PC-3 (cell line): Measurements from ENCODE around the gene ZNRF2. TPM values are rescaled to one million over a fixed set of nuclear protein-coding genes. Genes with fewer than 3 reads are reported as not detected.

Source experiments
- ATAC-seq: fragments of 200-7000 bp; cut with Tn5 transposase; 2 replicates; pipeline ENCODE4 v1.9.1; 2020; ENCODE audit warnings: mild to moderate bottlenecking, moderate library complexity
- BruUV-seq: library from RNA; stranded (reverse); fragments of 400-500 nt; replicated peaks from 2 replicates; lab custom pipeline; 2021; lab: Mats Ljungman, UMichigan
- CTCF ChIA-PET: fragments of 300-600 bp; sonication (Branson Sonifier 250); formaldehyde crosslinking; loops from one replicate; lab custom pipeline; 2022; ENCODE audit warnings: antibody characterized with exemption; lab: Charles Lee
- POLR2A ChIA-PET: fragments of 300-600 bp; sonication (Branson Sonifier 250); formaldehyde crosslinking; loops from one replicate; lab custom pipeline; 2022; ENCODE audit warnings: antibody characterized with exemption; ENCODE audit not compliant: unreplicated experiment; lab: Charles Lee
- DNase-seq: peaks from one replicate; pipeline ENCODE4 v3.0.0-alpha.2; 2015
- H2AFZ ChIP-seq: fragments of 300-600 bp; sonication (generic); 2 replicates; pipeline ENCODE4 v1.6.0; 2016; ENCODE audit warnings: antibody characterized with exemption, low read length
- H3F3A ChIP-seq: fragments of 300-600 bp; sonication (generic); one replicate; pipeline ENCODE4 v1.6.0; 2017; ENCODE audit warnings: antibody characterized with exemption, low read length, control low read depth, mild to moderate bottlenecking; ENCODE audit not compliant: unreplicated experiment
- H3K27ac ChIP-seq: fragments of 300-600 bp; sonication (generic); 2 replicates; pipeline ENCODE4 v1.5.1; 2016; ENCODE audit warnings: mild to moderate bottlenecking, low read length
- H3K27me3 ChIP-seq: fragments of 300-600 bp; sonication (generic); 2 replicates; pipeline ENCODE4 v1.6.1; 2016; ENCODE audit warnings: low read length, mixed read lengths
- H3K36me3 ChIP-seq: fragments of 300-600 bp; sonication (generic); 2 replicates; pipeline ENCODE4 v1.6.1; 2016; ENCODE audit warnings: low read depth, mixed run types, low read length, mixed read lengths
- H3K4me1 ChIP-seq: fragments of 300-600 bp; sonication (generic); 2 replicates; pipeline ENCODE4 v1.5.1; 2016; ENCODE audit warnings: low read length; ENCODE audit not compliant: insufficient read depth
- H3K4me2 ChIP-seq: fragments of 300-600 bp; sonication (generic); 2 replicates; pipeline ENCODE4 v1.6.0; 2016; ENCODE audit warnings: low read length
- H3K4me3 ChIP-seq: fragments of 300-600 bp; sonication (generic); 2 replicates; pipeline ENCODE4 v1.5.1; 2016; ENCODE audit warnings: mild to moderate bottlenecking, low read length, mixed read lengths
- H3K79me2 ChIP-seq: fragments of 300-600 bp; sonication (generic); 2 replicates; pipeline ENCODE4 v1.6.1; 2017; ENCODE audit warnings: low read length, mixed read lengths
- H3K9ac ChIP-seq: fragments of 300-600 bp; sonication (generic); 2 replicates; pipeline ENCODE4 v1.6.0; 2016; ENCODE audit warnings: mild to moderate bottlenecking, low read length
- H3K9me2 ChIP-seq: fragments of 300-600 bp; sonication (generic); replicated peaks from 2 replicates; pipeline ENCODE4 v1.6.1; 2016; ENCODE audit warnings: mixed run types, low read length, mixed read lengths
- H3K9me3 ChIP-seq: fragments of 300-600 bp; sonication (generic); 2 replicates; pipeline ENCODE4 v1.6.1; 2016; ENCODE audit warnings: low read length, mixed read lengths
- H4K20me1 ChIP-seq: fragments of 300-600 bp; sonication (generic); 2 replicates; pipeline ENCODE4 v1.6.1; 2016; ENCODE audit warnings: low read length, mixed read lengths
- CTCF ChIP-seq: fragments of 300-600 bp; sonication (generic); conservative IDR thresholded peaks from 2 replicates; pipeline ENCODE4 v1.5.1; 2017; ENCODE audit warnings: antibody characterized with exemption, low read depth, mild to moderate bottlenecking, low read length
- EZH2 ChIP-seq: fragments of 300-600 bp; sonication (generic); IDR thresholded peaks from one replicate; pipeline ENCODE4 v1.6.1; 2017; ENCODE audit warnings: antibody characterized with exemption, mild to moderate bottlenecking, low read length; ENCODE audit not compliant: unreplicated experiment
- EZH2phosphoT487 ChIP-seq: fragments of 300-600 bp; sonication (generic); IDR thresholded peaks from 2 replicates; pipeline ENCODE4 v1.6.1; 2018; ENCODE audit warnings: mild to moderate bottlenecking, antibody characterized with exemption, low read length, borderline replicate concordance
- intact Hi-C: fragments of 100-400 bp; cut with micrococcal nuclease; formaldehyde crosslinking; loops from 2 replicates; pipeline ENCODE4 v1.9.0; 2023
- total RNA-seq: library from RNA; depleted of rRNA; stranded (reverse); fragments of >200 nt; gene quantifications from 2 replicates; pipeline ENCODE4 v1.2.3, GENCODE V29; 2014

The ZNRF2 gene
- total RNA-seq, 1 experiment from 2014 or later, result 13.1 TPM

GRCh38 chr7:30309302-30309701 lies 24.9 kb downstream of the ZNRF2 start:
- ATAC-seq (no peak), DNase-seq (no peak)
- BruUV-seq, result no TSS peak
- ChIA-PET POLR2A (no interaction called here), CTCF (no interaction called here)
- H3K36me3 ChIP-seq, result no peaks in the 10 kb centered on the region
- H3K4me1 ChIP-seq, result peaks cover 32% of the 10 kb centered on the region
- no peaks in the 10 kb centered on the region for H3F3A ChIP-seq
- H3K4me2 ChIP-seq, result no peak overlapping the region
- H3K9me3 ChIP-seq, result no peaks in the 10 kb centered on the region
- H3K4me3 ChIP-seq, result no peak overlapping the region
- no peak overlapping the region for H3K9ac ChIP-seq
- H3K79me2 ChIP-seq, result peaks cover 95% of the 10 kb centered on the region
- no peak overlapping the region for H2AFZ ChIP-seq
- H3K27me3 ChIP-seq, result no peaks in the 10 kb centered on the region
- H3K27ac ChIP-seq, result no peak overlapping the region
- no peaks in the 10 kb centered on the region for H3K9me2 ChIP-seq
- no peaks in the 10 kb centered on the region for H4K20me1 ChIP-seq
- intact Hi-C loops, result no loop called here
- TF ChIP-seq EZH2phosphoT487 (no peak), CTCF (no peak), EZH2 (no peak)

GRCh38 chr7:30309842-30310435 lies 25.5 kb downstream of the ZNRF2 start:
- DNase-seq (no peak), ATAC-seq (no peak)
- Histone ChIP-seq H3K9ac (no peak overlapping the region), H3K9me3 (no peaks in the 10 kb centered on the region), H3F3A (no peaks in the 10 kb centered on the region), H4K20me1 (no peaks in the 10 kb centered on the region), H3K27ac (no peak overlapping the region), H3K4me3 (no peak overlapping the region), H3K4me1 (peaks cover 32% of the 10 kb centered on the region), H3K36me3 (no peaks in the 10 kb centered on the region), H3K9me2 (no peaks in the 10 kb centered on the region), H2AFZ (no peak overlapping the region), H3K4me2 (no peak overlapping the region), H3K27me3 (no peaks in the 10 kb centered on the region), H3K79me2 (peaks cover 94% of the 10 kb centered on the region)
- TF ChIP-seq CTCF (no peak), EZH2 (no peak), EZH2phosphoT487 (no peak)
- ChIA-PET POLR2A (no interaction called here), CTCF (no interaction called here)
- intact Hi-C loops, result no loop called here
- no TSS peak for BruUV-seq

GRCh38 chr7:30310674-30311362 lies 26.4 kb downstream of the ZNRF2 start:
- Histone ChIP-seq H3K27me3 (no peaks in the 10 kb centered on the region), H2AFZ (no peak overlapping the region), H3K27ac (no peak overlapping the region), H3K4me1 (peaks cover 33% of the 10 kb centered on the region), H3K9ac (no peak overlapping the region), H3K9me2 (no peaks in the 10 kb centered on the region), H3K9me3 (no peaks in the 10 kb centered on the region), H3K4me2 (no peak overlapping the region), H3K36me3 (no peaks in the 10 kb centered on the region), H4K20me1 (no peaks in the 10 kb centered on the region), H3K79me2 (peaks cover 90% of the 10 kb centered on the region), H3F3A (no peaks in the 10 kb centered on the region), H3K4me3 (no peak overlapping the region)
- BruUV-seq, result no TSS peak
- ChIA-PET CTCF (no interaction called here), POLR2A (no interaction called here)
- ATAC-seq, result no peak
- TF ChIP-seq EZH2 (no peak), EZH2phosphoT487 (no peak), CTCF (no peak)
- intact Hi-C loops, result no loop called here
- no peak for DNase-seq
